WTC11 (cell line): Measurements from ENCODE around the gene DERA. TPM values are rescaled to one million over a fixed set of nuclear protein-coding genes. Genes with fewer than 3 reads are reported as not detected.

ENCODE experiments used
- ATAC-seq: fragments of 200-7000 bp; cut with Tn5 transposase; 2 replicates; pipeline ENCODE4 v1.10.0; 2021; ENCODE audit warnings: mild to moderate bottlenecking, moderate library complexity
- CTCF ChIA-PET: fragments of 300-600 bp; sonication (Branson Sonifier 250); formaldehyde crosslinking; loops from one replicate; lab custom pipeline; 2021; ENCODE audit warnings: antibody characterized with exemption; lab: Charles Lee
- POLR2A ChIA-PET: fragments of 350-600 bp; sonication (Branson Sonifier 250); formaldehyde crosslinking; loops from one replicate; lab custom pipeline; 2021; ENCODE audit warnings: antibody characterized with exemption; lab: Charles Lee
- DNase-seq: peaks from one replicate; pipeline ENCODE4 v3.0.0; 2021; ENCODE audit warnings: low spot score
- H3K27ac Mint-ChIP-seq: 2 replicates; pipeline ENCODE4 v1.8.0; 2021; ENCODE audit warnings: mixed read lengths
- H3K27me3 Mint-ChIP-seq: 2 replicates; pipeline ENCODE4 v1.8.0; 2021; ENCODE audit warnings: low read depth, mild to moderate bottlenecking, moderate library complexity, mixed read lengths
- H3K36me3 Mint-ChIP-seq: 2 replicates; pipeline ENCODE4 v1.8.0; 2021; ENCODE audit warnings: mixed read lengths
- H3K4me1 Mint-ChIP-seq: 2 replicates; pipeline ENCODE4 v1.8.0; 2022; ENCODE audit warnings: mixed read lengths
- H3K4me3 Mint-ChIP-seq: 2 replicates; pipeline ENCODE4 v1.8.0; 2021; ENCODE audit warnings: mild to moderate bottlenecking, moderate library complexity, mixed read lengths
- H3K9me3 Mint-ChIP-seq: 2 replicates; pipeline ENCODE4 v1.8.0; 2021; ENCODE audit warnings: mixed read lengths
- ATF2 ChIP-seq: sonication (generic); formaldehyde crosslinking; IDR thresholded peaks from 2 replicates; pipeline ENCODE4 v1.8.1; 2022; ENCODE audit warnings: low read depth, missing genetic modification reagents, borderline replicate concordance
- CREM ChIP-seq: sonication (generic); formaldehyde crosslinking; IDR thresholded peaks from 2 replicates; pipeline ENCODE4 v1.8.1; 2022; ENCODE audit warnings: mild to moderate bottlenecking, missing genetic modification reagents, moderate library complexity
- ELF4 ChIP-seq: sonication (generic); formaldehyde crosslinking; IDR thresholded peaks from 2 replicates; pipeline ENCODE4 v1.8.1; 2022; ENCODE audit warnings: low read depth, mild to moderate bottlenecking, moderate library complexity, missing genetic modification reagents
- FOXP1 ChIP-seq: sonication (generic); formaldehyde crosslinking; IDR thresholded peaks from 2 replicates; pipeline ENCODE4 v1.8.0; 2022; ENCODE audit warnings: missing genetic modification reagents, mild to moderate bottlenecking, moderate library complexity, borderline replicate concordance
- HMGA2 ChIP-seq: fragments of 250-450 bp; sonication (Bioruptor Pico); IDR thresholded peaks from 2 replicates; pipeline ENCODE4 v1.4.0; 2021; ENCODE audit warnings: mild to moderate bottlenecking, moderate library complexity
- IRF1 ChIP-seq: sonication (generic); formaldehyde crosslinking; IDR thresholded peaks from 2 replicates; pipeline ENCODE4 v1.8.0; 2023; ENCODE audit warnings: missing genetic modification reagents
- MLX ChIP-seq: sonication (generic); formaldehyde crosslinking; IDR thresholded peaks from 2 replicates; pipeline ENCODE4 v1.8.1; 2023; ENCODE audit warnings: mild to moderate bottlenecking, missing genetic modification reagents, moderate library complexity
- NFATC4 ChIP-seq: fragments of 250-450 bp; sonication (Bioruptor Pico); IDR thresholded peaks from 2 replicates; pipeline ENCODE4 v1.9.0; 2021; ENCODE audit warnings: mild to moderate bottlenecking
- PRDM15 ChIP-seq: sonication (generic); formaldehyde crosslinking; IDR thresholded peaks from 2 replicates; pipeline ENCODE4 v1.8.0; 2022; ENCODE audit warnings: missing genetic modification reagents
- RELA ChIP-seq: sonication (generic); formaldehyde crosslinking; IDR thresholded peaks from 2 replicates; pipeline ENCODE4 v1.8.1; 2022; ENCODE audit warnings: missing genetic modification reagents, mild to moderate bottlenecking, borderline replicate concordance
- SP1 ChIP-seq: sonication (generic); formaldehyde crosslinking; conservative IDR thresholded peaks from 2 replicates; pipeline ENCODE4 v1.8.1; 2022; ENCODE audit warnings: missing genetic modification reagents
- TEAD1 ChIP-seq: sonication (generic); formaldehyde crosslinking; IDR thresholded peaks from 2 replicates; pipeline ENCODE4 v1.8.0; 2022; ENCODE audit warnings: mild to moderate bottlenecking, missing genetic modification reagents
- TEAD4 ChIP-seq: sonication (generic); formaldehyde crosslinking; IDR thresholded peaks from 2 replicates; pipeline ENCODE4 v1.8.0; 2022; ENCODE audit warnings: mild to moderate bottlenecking, missing genetic modification reagents
- ZBTB21 ChIP-seq: sonication (generic); formaldehyde crosslinking; IDR thresholded peaks from 2 replicates; pipeline ENCODE4 v1.8.1; 2023; ENCODE audit warnings: mild to moderate bottlenecking, missing genetic modification reagents, borderline replicate concordance
- ZBTB43 ChIP-seq: sonication (generic); formaldehyde crosslinking; IDR thresholded peaks from 2 replicates; pipeline ENCODE4 v1.8.1; 2023; ENCODE audit warnings: mild to moderate bottlenecking, missing genetic modification reagents
- ZNF121 ChIP-seq: sonication (generic); formaldehyde crosslinking; IDR thresholded peaks from 2 replicates; pipeline ENCODE4 v1.8.0; 2023; ENCODE audit warnings: missing genetic modification reagents
- ZNF138 ChIP-seq: sonication (generic); formaldehyde crosslinking; conservative IDR thresholded peaks from 2 replicates; pipeline ENCODE4 v1.8.1; 2022; ENCODE audit warnings: mild to moderate bottlenecking, moderate library complexity, missing genetic modification reagents
- ZNF219 ChIP-seq: sonication (generic); formaldehyde crosslinking; IDR thresholded peaks from 2 replicates; pipeline ENCODE4 v1.8.0; 2023; ENCODE audit warnings: missing genetic modification reagents, mild to moderate bottlenecking, borderline replicate concordance
- ZNF263 ChIP-seq: sonication (generic); formaldehyde crosslinking; IDR thresholded peaks from 2 replicates; pipeline ENCODE4 v1.8.1; 2022; ENCODE audit warnings: low read depth, mild to moderate bottlenecking, moderate library complexity, missing genetic modification reagents
- ZNF671 ChIP-seq: fragments of 250-450 bp; sonication (Bioruptor Pico); IDR thresholded peaks from 2 replicates; pipeline ENCODE4 v1.8.0; 2021; ENCODE audit warnings: mild to moderate bottlenecking
- total RNA-seq: library from RNA; stranded (reverse); gene quantifications from 3 replicates; pipeline ENCODE4 v1.2.3, GENCODE V29; 2021

Gene DERA
- total RNA-seq, 1 experiment from 2014 or later: 22.4 TPM

GRCh38 chr12:15936751-15937150, 25.6 kb downstream of the DERA start:
- H3K36me3 Mint-ChIP-seq: peaks cover 4% of the 10 kb centered on the region
- CTCF ChIA-PET: no interaction called here
- H3K27ac Mint-ChIP-seq: no peak overlapping the region
- TF ChIP-seq ZNF138 (CRISPR knock-in tag) (no peak), SP1 (CRISPR knock-in tag) (no peak), IRF1 (CRISPR knock-in tag) (no peak), ZNF121 (peak; percentile 62; the same call in 1 of the 2 replicates), ZBTB21 (CRISPR knock-in tag) (no peak), TEAD4 (no peak), MLX (CRISPR knock-in tag) (no peak)
- ATAC-seq (no peak), DNase-seq (no peak)
- H3K4me3 Mint-ChIP-seq: no peak overlapping the region
- no peaks in the 10 kb centered on the region for H3K27me3 Mint-ChIP-seq
- POLR2A ChIA-PET: no interaction called here
- H3K4me1 Mint-ChIP-seq: peaks cover 7% of the 10 kb centered on the region
- peaks cover 8% of the 10 kb centered on the region for H3K9me3 Mint-ChIP-seq

- H3K4me3 Mint-ChIP-seq: no peak overlapping the region
- H3K9me3 Mint-ChIP-seq: peaks cover 9% of the 10 kb centered on the region
- ATAC-seq (no peak), DNase-seq (no peak)
- POLR2A ChIA-PET: no interaction called here
- H3K4me1 Mint-ChIP-seq: peaks cover 16% of the 10 kb centered on the region
- no peaks in the 10 kb centered on the region for H3K27me3 Mint-ChIP-seq
- TF ChIP-seq PRDM15 (CRISPR knock-in tag) (no peak), ELF4 (no peak), ZNF219 (CRISPR knock-in tag) (no peak), CREM (CRISPR knock-in tag) (no peak), ZBTB21 (CRISPR knock-in tag) (no peak), ZBTB43 (CRISPR knock-in tag) (no peak)
- TF ChIP-seq, all 79 proteins: peak for 0
- Mint-ChIP-seq H3K27ac (no peak overlapping the region; the same call in 1 of the 2 replicates), H3K36me3 (peaks cover 4% of the 10 kb centered on the region)
- CTCF ChIA-PET: interaction anchor here (0.6 kb wide), 1 partner anchor 262 kb away, joined by 3 read pairs; no protein-coding TSS in a partner anchor
Observed at GRCh38 chr12:15937902-15938301, 26.8 kb downstream of the DERA start.

GRCh38 chr12:15939111-15939510, 28.0 kb downstream of the DERA start:
- H3K4me3 Mint-ChIP-seq: no peak overlapping the region
- H3K4me1 Mint-ChIP-seq: peaks cover 20% of the 10 kb centered on the region
- H3K27ac Mint-ChIP-seq: 0 out of 2 replicates have a peak overlapping the region, but pooled peaks have one; percentile 45
- no peak for TF ChIP-seq NFATC4 (CRISPR knock-in tag)
- no peak for TF ChIP-seq HMGA2
- TF ChIP-seq TEAD1 (CRISPR knock-in tag): no peak
- no peak for TF ChIP-seq MLX (CRISPR knock-in tag)
- TF ChIP-seq ZBTB43 (CRISPR knock-in tag): no peak
- TF ChIP-seq ZNF671 (CRISPR knock-in tag): no peak
- no peak for TF ChIP-seq ATF2
- TF ChIP-seq RELA (CRISPR knock-in tag): no peak
- no peak for TF ChIP-seq ELF4
- TF ChIP-seq ZNF263: no peak
- TF ChIP-seq FOXP1 (CRISPR knock-in tag): no peak
- peaks cover 9% of the 10 kb centered on the region for H3K9me3 Mint-ChIP-seq
- ATAC-seq (no peak), DNase-seq (no peak)
- no peaks in the 10 kb centered on the region for H3K27me3 Mint-ChIP-seq
- H3K36me3 Mint-ChIP-seq: peaks cover 6% of the 10 kb centered on the region
- ChIA-PET POLR2A (no interaction called here), CTCF (no interaction called here)
